GM18951 (cell line): ENCODE data around the gene ZNF140.
A peak's percentile ranks its signal among the peaks of the same experiment; 100 is the strongest.

ENCODE experiments used
- POLR2A ChIP-seq: IDR thresholded peaks from 4 replicates; pipeline ENCODE4 v1.6.1; 2011; ENCODE audit warnings: mild to moderate bottlenecking; ENCODE audit not compliant: insufficient read length, insufficient read depth; ENCODE audit errors: extremely low read depth
- in situ Hi-C: fragments of 300-500 bp; cut with MboI; formaldehyde crosslinking; loops from one replicate; pipeline ENCODE4 v1.12.0; 2022; ENCODE audit warnings: low sequenced_read_pairs, mixed read lengths, inconsistent platforms; ENCODE audit not compliant: unreplicated experiment

The ZNF140 gene

DNA sequence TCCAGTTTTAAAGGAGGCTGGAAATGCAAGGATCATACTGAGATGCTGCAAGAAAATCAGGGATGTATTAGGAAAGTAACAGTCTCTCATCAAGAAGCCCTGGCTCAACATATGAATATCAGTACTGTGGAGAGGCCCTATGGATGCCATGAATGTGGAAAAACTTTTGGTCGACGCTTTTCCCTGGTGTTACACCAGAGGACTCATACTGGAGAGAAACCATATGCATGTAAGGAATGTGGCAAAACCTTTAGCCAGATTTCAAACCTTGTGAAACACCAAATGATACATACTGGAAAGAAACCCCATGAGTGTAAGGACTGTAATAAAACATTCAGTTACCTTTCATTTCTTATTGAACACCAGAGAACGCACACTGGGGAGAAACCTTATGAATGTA, 24.9 kb downstream of the ZNF140 start:
- no peak for TF ChIP-seq POLR2A
- in situ Hi-C loops, result no loop called here

GRCh38 chr12:133106253-133106652, 25.5 kb downstream of the ZNF140 start:
- in situ Hi-C loops, result no loop called here
- TF ChIP-seq POLR2A, result no peak

DNA sequence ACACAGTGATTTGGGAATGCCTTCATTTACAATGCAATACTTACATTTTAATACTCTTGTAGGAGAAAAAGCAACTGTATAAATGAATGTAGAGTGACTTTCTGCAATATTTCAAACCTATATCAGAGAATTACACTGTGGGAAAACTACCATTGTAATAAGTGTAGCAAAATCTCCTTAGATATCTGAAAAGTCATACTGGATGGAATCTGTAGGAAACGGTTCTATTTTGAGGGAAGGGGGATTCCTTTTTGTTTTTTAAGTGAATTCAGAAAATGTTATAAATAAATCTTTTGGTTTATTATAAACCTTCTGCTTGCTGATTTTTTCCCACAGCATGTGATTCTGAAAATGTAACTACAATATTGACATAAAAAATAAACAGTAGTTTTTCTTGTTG, 26.4 kb downstream of the ZNF140 start:
- in situ Hi-C loops, result no loop called here
- TF ChIP-seq POLR2A, result no peak

GRCh38 chr12:133108150-133108549, 27.4 kb downstream of the ZNF140 start:
- in situ Hi-C loops, result no loop called here
- no peak for TF ChIP-seq POLR2A

DNA sequence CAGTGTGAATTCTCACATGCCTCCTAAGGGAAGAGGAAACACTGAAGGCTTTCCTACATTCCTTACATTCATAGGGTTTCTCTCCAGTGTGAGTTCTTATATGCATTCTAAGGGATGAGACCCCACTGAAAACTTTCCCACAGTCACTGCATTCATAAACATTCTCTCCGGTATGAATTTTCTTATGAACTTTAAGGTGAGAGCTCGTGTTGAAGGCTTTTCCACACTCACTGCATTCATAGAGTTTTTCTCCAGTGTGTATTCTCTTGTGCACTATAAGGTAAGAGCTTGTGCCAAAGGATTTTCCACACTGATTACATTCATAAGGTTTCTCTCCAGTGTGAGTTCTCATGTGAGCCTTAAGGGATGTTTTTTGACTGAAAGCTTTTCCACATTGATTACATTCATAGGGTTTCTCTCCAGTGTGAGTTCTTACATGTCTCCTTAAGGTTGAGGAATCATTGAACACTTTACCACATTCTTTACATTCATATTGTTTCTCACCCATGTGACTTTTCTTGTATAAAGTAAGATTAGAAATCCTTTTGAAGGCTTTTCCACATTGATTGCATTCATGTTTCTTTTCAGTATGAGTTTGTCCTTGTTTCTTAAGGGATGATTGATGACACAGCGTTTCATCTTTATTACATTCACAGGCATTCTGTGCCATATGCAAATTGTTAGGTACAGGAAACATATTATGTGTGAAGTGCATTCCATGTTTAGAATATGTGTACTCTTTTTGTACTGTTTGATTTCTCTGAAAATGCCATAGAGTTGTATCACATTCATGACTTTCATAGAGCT, 39.9 kb downstream of the ZNF140 start:
- TF ChIP-seq POLR2A, result no peak
- in situ Hi-C loops, result no loop called here

- no peak for TF ChIP-seq POLR2A
- in situ Hi-C loops, result no loop called here
Measured at GRCh38 chr12:133124674-133125073, 44.0 kb downstream of the ZNF140 start.

DNA sequence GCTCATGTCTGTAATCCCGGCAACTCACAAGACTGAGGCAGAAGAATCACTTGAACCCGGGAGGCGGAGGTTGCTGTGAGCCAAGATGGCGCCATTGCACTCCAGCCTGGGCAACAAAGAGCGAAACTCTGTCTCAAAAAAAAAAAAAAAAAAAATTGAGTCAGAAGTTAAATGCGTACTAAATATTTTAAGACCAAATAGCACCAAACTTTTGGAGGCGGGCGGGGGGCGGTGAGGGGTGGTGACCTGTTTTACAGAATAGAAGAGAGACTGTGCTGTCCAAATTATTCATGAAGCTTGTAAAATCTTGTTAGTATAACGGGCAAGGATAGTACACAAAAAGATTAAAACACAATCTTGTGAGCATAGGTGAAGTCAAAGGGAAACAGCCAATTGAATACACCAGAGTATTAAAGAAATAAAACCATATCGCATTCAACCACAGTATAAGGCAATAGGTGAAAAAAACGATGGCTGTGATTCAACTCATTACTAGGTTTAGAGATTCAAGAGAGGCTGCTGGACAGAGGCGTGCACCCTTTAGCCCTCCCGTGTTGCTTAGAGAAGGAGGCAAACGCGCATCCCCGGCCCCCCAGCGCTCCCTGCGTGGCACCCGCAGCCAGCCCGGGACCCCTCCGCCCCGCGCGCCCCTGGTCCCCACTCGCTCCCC, 48.8 kb downstream of the ZNF140 start:
- no peak for TF ChIP-seq POLR2A
- in situ Hi-C loops, result no loop called here

DNA sequence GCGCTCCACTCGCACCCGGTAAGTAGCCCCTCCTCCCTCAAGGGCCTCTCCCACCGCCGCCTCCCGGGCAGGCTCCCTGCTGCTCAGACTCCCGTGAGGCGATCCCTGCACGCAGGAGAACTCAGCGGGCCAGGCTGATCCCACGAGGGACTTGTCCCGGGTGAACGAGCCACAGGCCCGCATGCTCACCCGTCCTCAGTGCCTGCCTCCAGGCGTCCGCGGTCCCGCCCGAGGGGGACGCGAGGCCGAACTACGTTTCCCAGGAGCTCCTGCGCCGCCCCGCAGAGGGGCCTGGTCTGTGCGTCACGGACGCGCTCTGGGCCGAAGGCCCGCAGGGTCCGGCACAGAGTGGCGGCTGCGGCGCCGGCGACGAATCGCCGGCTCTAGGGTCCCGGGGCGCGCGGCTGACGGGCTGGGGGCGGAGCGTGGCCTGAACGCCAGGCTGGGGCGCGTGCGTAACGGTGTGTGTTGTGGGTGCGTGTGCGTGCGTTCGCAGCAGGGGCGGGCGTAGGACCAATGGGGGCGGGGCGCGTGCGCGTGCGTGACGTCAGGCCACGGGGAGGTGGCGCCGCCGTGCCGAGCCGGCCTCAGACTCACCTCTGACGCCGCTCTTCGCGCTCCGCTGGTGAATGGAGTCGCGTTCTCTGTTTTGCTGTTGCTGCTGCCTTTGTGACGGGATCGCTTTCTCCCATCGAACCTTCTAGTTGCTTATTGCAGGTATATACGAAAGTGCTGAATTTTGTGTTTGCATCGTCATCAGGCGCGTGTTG, 49.5 kb downstream of the ZNF140 start, which contains the start of the genes ZNF10 and ZNF891:
Gene ZNF10 (plus strand): TSS at position 590 of the 770 bp plus-strand sequence. CDS start 13,866 bp downstream, outside the sequence.
Gene ZNF891 (minus strand): TSS at position 237 of the 770 bp plus-strand sequence. CDS start 8,356 bp downstream, outside the sequence.
- TF ChIP-seq POLR2A, result peak; percentile 91
- in situ Hi-C loops, result no loop called here

- in situ Hi-C loops, result no loop called here
- TF ChIP-seq POLR2A, result no peak
Measured at GRCh38 chr12:133130808-133131128, 50.0 kb downstream of the ZNF140 start.

GRCh38 chr12:133135747-133136146, 55.0 kb downstream of the ZNF140 start:
- in situ Hi-C loops, result no loop called here
- no peak for TF ChIP-seq POLR2A

DNA sequence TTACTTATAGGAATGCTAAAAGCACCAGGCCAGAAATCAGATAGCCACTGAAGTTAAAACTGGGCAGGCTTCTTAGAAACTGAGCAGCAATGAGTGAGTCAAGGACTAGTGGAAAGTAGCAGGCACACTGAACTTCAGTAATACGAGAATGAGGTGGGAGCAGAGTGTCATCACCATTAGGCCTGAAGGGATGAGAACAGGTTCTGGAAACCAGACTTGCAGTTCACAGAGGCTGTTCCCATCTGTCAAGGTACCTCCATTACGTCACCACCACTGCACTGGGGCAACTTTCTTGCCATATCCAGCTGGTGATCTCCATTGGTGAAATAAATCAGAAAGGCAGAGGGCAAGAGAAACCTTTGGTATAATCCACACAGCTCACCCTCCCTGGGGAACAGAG, 65.3 kb downstream of the ZNF140 start:
- in situ Hi-C loops, result no loop called here
- no peak for TF ChIP-seq POLR2A

- in situ Hi-C loops, result no loop called here
Measured at GRCh38 chr12:133156125-133156690, 75.5 kb downstream of the ZNF140 start.

More at GRCh38 chr12:133156125-133156690, 75.5 kb downstream of the ZNF140 start:
- TF ChIP-seq POLR2A, result no peak
